Thyroid gland (tissue), 4 donors: ENCODE data around the gene ODAD3. TPM values are rescaled to one million over a fixed set of nuclear protein-coding genes. Genes with fewer than 3 reads are reported as not detected.

Experiments used
- DNase-seq, 2 donors: peaks; one replicate each; pipeline ENCODE4 v3.0.0-alpha.2; 2019
- H3K27ac ChIP-seq, 3 donors: fragments of 200-600 bp; sonication (generic); 1 replicate in 2 of 3; 2 replicates in 1 of 3; pipeline ENCODE4 v1.5.1; 2016 to 2019; ENCODE audit warnings: mild to moderate bottlenecking in 1 of 3, moderate library complexity in 1 of 3
- H3K27me3 ChIP-seq: fragments of 200-600 bp; sonication (generic); one replicate; pipeline ENCODE4 v1.5.1; 2019
- H3K36me3 ChIP-seq, 2 donors: fragments of 200-600 bp; sonication (generic); one replicate each; pipeline ENCODE4 v1.5.1; 2016 to 2019
- H3K4me1 ChIP-seq, 2 donors: fragments of 200-600 bp; sonication (generic); one replicate each; pipeline ENCODE4 v1.5.1; 2017 to 2019
- H3K4me3 ChIP-seq, 3 donors: fragments of 200-600 bp; sonication (generic); replicated peaks in 1 of 3; 1 replicate in 2 of 3; 2 replicates in 1 of 3; pipeline ENCODE4 v1.5.1; 2016; ENCODE audit warnings: mild to moderate bottlenecking in 1 of 3
- H3K9me3 ChIP-seq: fragments of 200-600 bp; sonication (generic); one replicate; pipeline ENCODE4 v1.5.1; 2017
- CTCF ChIP-seq, 6 experiments: fragments of 200-600 bp in 3 of 6; fragments of 450-650 bp in 3 of 6; sonication (generic) in 3 of 6; IDR thresholded peaks; one replicate each; pipeline ENCODE4 v1.5.1; 2016 to 2019; ENCODE audit warnings: antibody characterized with exemption in 6 of 6, mild to moderate bottlenecking in 2 of 6, inconsistent platforms in 1 of 6, moderate library complexity in 1 of 6
- POLR2A ChIP-seq, 2 donors: fragments of 450-650 bp; IDR thresholded peaks; one replicate each; pipeline ENCODE4 v1.6.1; 2017; ENCODE audit warnings: antibody characterized with exemption in 2 of 2, mild to moderate bottlenecking in 2 of 2, moderate library complexity in 1 of 2
- WGBS, 2 donors: methylation state at CpG; one replicate each; pipeline ENCODE4 v1.1.5; 2017; 5-methylcytosine and 5-hydroxymethylcytosine counted together
- intact Hi-C: fragments of 100-400 bp; cut with DNase I; formaldehyde crosslinking; loops from one replicate; pipeline ENCODE4 v1.15.1; 2023
- total RNA-seq, 4 donors: library from RNA; depleted of rRNA; stranded (reverse); fragments of >200 nt; gene quantifications; one replicate each; pipeline ENCODE4 v1.2.3, GENCODE V29; 2016

ODAD3 gene
- total RNA-seq, 4 donors from 2014 or later, result 0.96 to 6.8 (median 3.8) TPM

- Histone ChIP-seq H3K27ac (no peak overlapping the region), H3K27me3 (no peaks in the 10 kb centered on the region), H3K9me3 (no peaks in the 10 kb centered on the region), H3K36me3 (no peaks in the 10 kb centered on the region), H3K4me1 (peaks cover 6 to 47% of the 10 kb centered on the region in 2 donors), H3K4me3 (no peak overlapping the region)
- TF ChIP-seq CTCF (IDR thresholded peaks at IDR 0.05) (no peak), POLR2A (IDR thresholded peaks at IDR 0.05) (no peak)
- DNase-seq, result no peak
- 61 to 66% methylated on average over 23 to 27 of the region's 27 CpGs for WGBS, 2 donors
- intact Hi-C loops, result no loop called here
These were observed 11.6 kb downstream of the ODAD3 start for GRCh38 chr19:11423164-11423790.

- peak overlapping the region; percentile 5 to 54 (median 39) for H3K27ac ChIP-seq
- intact Hi-C loops, result no loop called here
- TF ChIP-seq CTCF (IDR thresholded peaks at IDR 0.05) (no peak), POLR2A (IDR thresholded peaks at IDR 0.05) (no peak)
- H3K36me3 ChIP-seq, result no peaks in the 10 kb centered on the region
- H3K27me3 ChIP-seq, result no peaks in the 10 kb centered on the region
- H3K9me3 ChIP-seq, result no peaks in the 10 kb centered on the region
- peaks cover 6 to 52% of the 10 kb centered on the region in 2 donors for H3K4me1 ChIP-seq
- peak; percentile 89 to 91 for DNase-seq
- H3K4me3 ChIP-seq, result no peak overlapping the region
- WGBS, 2 donors, result 21 to 28% methylated on average over 14 to 45 of the region's 56 CpGs
These were observed 12.5 kb downstream of the ODAD3 start for GRCh38 chr19:11422163-11423065.

- peak overlapping the region in 2 of 3 donors; percentile 5 to 91 for H3K27ac ChIP-seq
- no peak overlapping the region for H3K4me3 ChIP-seq
- no peaks in the 10 kb centered on the region for H3K9me3 ChIP-seq
- no peaks in the 10 kb centered on the region for H3K27me3 ChIP-seq
- TF ChIP-seq CTCF (IDR thresholded peaks at IDR 0.05) (no peak), POLR2A (IDR thresholded peaks at IDR 0.05) (no peak)
- H3K36me3 ChIP-seq, result no peaks in the 10 kb centered on the region
- H3K4me1 ChIP-seq, result peaks cover 6 to 53% of the 10 kb centered on the region in 2 donors
- 34 to 39% methylated on average over 21 to 31 of the region's 36 CpGs for WGBS, 2 donors
- DNase-seq, result peak; percentile 32 to 43
- intact Hi-C loops, result no loop called here
These were observed 13.4 kb downstream of the ODAD3 start for GRCh38 chr19:11421371-11422098.

DNA sequence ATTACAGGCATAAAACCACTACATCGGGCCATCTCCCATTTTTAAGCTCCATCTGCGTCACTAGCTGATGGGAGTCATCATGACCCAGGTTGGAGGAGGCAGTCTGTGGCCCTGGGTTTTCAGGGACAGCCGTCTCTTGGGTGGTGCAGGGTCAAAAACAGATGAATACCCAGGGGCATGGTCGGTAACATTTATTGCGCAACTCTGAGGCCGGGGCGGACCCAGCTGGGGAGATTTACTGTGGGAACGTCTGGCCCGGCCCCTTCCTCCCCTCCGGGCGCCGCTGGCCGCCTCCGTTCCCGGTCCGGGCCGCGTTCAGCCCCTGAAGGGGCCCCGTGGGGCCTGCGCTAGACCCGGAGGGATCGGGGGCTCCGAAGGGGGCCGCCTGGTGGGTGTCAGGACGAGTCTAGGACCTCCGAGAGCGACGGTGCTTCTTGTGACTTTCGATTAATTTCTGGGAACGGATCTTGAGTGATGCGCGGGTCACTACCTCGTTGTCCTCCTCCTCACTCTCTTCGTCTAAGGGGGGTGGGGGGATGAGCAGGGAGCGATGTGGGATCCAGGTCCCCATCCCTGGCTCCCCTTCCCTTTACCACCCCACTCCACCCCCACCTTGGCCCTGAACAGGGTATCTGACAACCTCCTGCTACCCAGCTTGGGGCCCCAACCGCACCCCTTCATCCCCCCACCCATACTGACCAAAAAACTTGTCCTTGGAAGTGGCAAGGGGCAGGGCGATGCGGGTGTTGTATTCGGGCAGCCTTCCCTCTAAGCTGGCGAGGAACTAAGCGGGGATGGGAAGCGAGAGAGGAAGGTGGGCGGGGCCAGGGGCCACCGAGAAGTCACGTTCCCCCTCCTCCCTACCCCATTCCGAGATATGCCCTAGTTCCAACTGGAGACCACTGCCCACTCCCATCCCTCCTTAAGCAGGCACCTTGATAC lies 14.2 kb downstream of the ODAD3 start:
- Histone ChIP-seq H3K27me3 (no peaks in the 10 kb centered on the region), H3K36me3 (no peaks in the 10 kb centered on the region), H3K4me3 (peak overlapping the region in 1 of 3 donors; percentile 20), H3K27ac (peak overlapping the region; percentile 2 to 91 (median 56)), H3K9me3 (no peaks in the 10 kb centered on the region), H3K4me1 (peaks cover 6 to 53% of the 10 kb centered on the region in 2 donors)
- intact Hi-C loops, result no loop called here
- no peak for TF ChIP-seq POLR2A (IDR thresholded peaks at IDR 0.05)
- no peak for TF ChIP-seq CTCF (IDR thresholded peaks at IDR 0.05)
- WGBS, 2 donors, result 11 to 27% methylated on average over 28 to 30 of the region's 46 CpGs
- peak; percentile 42 to 52 for DNase-seq
